RKO (cell line): ENCODE measurements around the gene CMC2.

ENCODE experiments used
- DNase-seq: peaks from one replicate; pipeline ENCODE4 v3.0.0-alpha.2; 2016; ENCODE audit warnings: low spot score

Gene CMC2

DNA sequence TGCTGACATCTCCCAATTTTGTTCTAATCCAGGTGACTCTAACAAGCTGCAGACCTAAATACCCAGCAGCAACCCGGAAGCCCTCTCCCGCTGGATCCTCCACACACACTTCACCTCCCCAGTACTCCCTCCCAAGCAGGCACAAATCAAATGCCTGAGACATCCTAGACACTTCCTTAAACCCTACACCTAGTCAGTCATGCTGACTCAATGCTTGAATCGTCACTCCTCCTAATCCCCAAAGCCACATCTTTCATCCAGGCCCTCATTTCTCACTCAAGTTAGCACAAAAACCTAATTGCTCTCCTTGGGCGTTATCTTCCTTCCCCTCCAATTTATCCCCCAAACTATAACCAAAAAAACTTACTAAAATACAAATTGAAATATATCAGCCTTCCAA is 32.7 kb downstream of the CMC2 start:
- peak; percentile 64 for DNase-seq

DNA sequence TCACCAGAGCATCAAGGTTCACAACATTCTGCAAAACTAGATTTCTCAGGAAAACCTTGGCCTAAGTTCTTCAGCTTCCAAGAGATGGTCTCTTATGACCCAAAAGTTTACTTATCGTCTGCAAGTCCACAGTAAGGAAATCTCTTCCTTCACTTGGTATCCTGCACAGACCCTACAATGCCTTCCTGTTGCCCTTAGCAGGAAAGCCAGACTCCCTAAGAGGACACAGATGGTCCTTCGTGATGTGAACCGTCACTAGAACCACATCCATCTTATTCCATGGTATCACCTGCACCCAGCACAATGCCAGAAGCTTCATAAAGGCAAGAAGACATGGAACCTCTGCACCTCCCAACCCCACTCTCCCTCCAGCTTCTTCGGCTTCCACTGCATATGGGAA is 34.1 kb downstream of the CMC2 start:
- no peak for DNase-seq

DNA sequence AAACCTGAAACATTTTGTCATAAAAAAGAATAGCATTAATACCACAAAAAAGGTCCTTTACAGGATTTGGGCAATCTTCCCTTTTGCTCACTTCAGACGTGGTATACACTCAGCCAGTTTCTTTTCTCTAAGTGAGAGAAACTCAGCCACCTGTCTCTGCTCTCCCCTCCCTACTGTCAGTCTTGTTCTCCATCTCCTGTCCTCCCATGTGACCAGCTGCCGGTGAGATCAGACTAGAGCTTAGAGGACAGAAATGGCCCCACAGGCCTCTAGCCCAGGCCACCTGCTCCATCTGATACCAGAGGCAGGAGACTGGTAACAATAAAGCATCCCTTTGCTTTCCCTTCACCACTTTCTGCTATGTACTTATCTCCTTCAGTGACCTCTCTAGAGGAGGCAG is 34.9 kb downstream of the CMC2 start:
- DNase-seq = no peak

DNA sequence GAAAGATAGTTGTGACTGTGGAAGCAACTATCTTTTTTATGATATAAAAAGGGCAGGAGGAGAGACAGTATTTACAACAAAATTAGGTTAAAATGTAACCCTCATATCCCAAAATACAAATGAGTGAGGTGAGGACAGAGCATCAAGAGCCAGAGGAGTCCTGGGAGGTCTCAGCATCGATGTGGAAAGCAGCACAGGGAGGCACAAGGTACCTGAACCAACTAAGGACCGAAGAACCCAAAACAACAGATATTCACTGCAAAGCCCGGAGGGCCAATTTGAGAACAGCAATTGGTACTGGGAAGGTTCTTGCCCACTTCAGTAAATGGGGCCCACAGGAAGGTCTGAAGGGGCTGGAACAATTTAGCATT is 37.6 kb downstream of the CMC2 start:
- no peak for DNase-seq

DNA sequence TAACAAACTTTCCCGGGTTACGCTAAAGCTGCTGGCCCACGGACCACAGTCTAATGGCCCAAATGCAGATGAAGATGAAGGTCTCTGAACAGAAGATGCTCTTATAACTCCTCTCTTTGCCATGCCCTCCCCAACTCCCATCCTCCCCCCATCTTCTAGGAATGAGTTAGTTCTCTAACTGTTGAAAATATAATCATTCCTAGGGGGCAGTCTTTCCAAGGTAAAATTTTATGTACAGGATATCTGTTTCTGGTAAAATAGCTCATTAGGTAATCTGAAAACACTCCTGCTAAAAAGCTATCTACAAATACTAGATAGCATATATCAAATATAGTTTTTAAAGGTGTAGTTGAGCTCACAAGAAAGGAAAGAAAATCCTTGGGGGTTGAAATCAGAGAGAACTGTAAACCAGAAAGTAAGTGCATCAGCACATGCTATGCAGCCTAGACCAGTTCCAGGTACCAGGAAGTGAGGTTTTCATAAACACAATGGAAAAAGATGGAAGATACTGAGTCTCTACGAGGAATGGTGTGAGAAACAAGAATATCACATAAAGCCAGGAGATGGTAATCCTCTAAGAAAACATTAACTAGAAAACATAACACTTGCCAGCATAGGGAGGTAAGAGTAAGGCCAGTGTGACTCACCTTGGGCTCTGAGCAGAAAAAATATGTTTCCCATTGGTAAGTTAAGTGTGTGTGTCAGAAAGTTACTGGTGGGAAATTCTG is 38.1 kb downstream of the CMC2 start:
- DNase-seq = peak; percentile 13

DNA sequence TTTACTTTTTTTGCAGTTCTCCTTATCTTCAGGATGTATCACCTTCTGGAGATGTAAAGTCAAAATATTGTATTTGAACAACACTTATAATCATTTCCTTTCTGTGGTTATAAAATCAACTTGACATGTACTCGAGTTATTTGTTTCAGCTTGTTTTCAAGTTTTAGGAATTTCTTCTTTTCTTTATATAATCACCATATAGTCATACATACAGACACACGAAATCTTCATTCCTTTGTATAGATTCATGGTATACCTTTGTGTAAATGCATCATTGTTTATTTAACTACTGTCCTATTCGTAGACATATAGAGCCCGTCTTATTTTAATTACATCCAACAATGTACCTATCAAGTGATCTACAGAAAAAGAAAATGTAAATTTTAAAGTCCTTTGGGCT is 40.1 kb downstream of the CMC2 start:
- DNase-seq = no peak

DNA sequence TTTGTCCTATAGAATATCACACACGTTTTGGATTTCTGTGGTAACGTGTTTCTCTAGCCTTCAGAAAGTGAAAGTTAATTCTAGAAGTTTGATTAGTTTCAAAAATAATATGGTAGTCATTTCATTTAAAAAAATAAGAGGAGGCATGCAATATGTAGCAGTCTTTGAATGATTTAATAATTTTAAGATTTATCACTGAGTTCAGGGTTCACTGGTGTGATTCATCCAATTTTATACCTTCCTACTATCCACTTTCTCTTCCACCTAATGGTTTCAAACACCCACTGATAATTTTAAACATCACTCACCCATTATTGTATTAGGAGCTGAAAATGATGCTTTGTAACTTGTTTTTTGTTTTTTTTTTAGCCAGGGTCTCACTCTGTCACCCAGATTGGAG is 42.3 kb downstream of the CMC2 start:
- no peak for DNase-seq

DNA sequence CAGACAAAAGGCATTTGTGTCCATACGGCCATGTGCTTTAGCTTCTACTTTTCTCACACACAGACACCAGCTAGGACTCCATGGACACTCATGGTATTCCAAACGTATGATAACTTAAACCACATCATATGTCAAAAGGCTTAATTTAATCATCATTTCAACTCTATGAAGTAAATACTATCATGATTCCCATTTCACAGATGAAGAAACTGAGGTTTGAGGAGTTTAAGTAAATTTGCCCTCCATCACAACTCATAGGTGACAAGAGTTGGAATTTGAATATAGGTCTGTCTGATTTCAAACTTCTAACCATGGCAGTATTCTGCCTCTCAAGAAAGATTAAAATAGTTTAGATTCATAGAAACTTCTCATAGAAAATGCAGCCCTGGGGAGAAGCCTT is 43.8 kb downstream of the CMC2 start:
- DNase-seq = no peak

DNA sequence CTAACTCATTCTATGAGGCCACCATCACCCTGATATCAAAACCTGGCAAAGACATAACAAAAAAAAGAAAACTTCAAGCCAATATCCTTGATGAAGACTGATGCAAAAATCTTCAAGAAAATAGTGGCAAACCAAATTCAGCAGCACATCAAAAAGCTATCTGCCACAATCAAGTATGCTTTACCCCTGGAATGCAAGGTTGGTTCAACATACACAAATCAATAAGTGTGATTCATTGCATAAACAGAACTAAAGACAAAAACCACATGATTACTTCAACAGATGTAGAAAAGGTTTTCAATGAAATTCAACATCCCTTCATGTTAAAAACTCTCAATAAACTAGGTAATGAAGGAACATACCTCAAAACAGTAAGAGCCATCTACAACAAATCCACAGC is 48.4 kb downstream of the CMC2 start:
- no peak for DNase-seq

DNA sequence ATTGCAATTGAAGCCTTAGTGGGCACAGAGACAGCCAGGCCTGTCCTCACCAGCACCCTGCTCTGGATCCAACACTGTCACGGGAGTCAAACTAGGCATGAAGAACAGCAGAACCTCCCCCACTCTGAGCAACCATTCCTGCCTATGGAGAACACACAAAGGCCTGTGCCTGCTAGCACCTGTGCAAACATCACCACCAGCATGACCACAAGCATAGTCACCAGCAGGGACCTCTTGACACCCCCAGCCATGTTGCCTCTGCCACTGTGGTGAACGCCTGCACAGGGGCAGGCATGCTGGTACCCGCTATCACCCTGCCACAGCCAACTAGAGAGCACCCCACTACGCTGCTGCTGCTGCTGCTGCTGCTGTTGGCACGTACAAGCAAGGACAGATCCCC is 51.7 kb downstream of the CMC2 start:
- no peak for DNase-seq

DNA sequence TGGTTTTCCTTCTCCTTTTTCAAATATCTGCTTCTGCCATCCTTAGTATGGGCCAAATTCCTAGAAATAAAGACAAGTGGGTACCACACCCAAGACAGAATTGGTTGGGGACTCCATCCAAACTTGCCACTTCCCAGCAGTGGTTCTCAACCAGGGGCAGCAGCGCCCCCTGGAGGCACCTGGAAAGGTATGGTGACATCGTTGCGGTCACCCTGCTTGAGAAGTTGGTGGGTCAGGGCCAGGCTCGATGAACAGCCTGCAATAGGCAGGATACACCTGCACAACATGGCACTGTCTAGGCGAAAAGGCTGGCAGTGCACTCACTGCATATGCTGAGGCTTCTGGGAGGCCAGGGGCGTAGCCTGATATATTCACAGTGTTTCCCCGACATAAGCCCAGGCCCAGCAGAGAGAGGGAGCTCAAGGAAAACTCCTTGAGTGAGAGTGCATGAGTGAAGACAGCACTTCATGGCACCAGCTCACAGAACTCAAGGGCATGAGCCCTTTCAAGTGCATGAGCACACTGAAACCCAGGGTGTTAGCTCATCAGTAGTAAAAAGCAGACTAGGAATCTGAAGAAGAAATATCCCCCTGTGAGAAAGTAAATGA is 57.7 kb downstream of the CMC2 start:
- DNase-seq = no peak

DNA sequence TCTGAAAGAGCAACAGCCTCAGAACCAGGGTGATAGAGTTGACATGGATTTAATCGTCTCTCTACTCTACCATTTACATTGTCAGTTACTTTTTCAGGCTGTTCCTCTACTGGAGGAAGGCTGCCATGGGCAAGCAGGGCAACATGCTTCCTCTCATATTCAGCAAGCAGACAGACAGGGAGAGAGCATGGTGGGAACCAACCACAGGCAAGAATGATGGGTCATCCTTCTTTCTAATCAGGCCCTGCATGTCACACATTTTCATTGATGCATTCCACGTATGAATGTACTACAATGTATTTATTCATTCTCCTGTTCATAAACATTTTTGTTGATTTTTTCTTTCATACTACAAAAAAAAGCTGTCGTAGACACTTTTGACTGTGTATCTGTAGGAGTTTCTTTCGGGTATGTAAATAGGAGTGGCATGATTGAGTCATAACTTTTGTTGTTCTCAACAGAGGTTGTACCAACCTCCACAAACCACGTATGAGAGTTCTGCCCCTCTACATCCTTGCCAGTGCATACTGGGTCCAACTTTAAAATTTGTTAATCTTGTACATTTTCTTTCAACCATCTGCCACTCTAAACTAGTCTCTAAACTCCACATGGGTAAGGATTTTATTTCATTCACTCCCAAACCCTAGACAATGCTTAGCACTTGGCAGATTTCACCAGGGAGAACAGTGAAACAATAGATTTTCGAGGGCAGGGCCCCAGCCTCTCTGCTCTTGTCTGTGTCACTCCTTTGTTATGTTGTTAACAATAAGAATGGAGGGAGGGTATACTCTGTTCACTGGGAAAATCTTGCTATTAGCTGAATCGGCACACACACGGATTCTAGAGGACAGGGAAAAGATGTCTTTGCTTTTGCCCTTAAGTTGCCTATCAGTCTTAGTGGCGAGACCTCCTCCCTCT is 58.7 kb downstream of the CMC2 start:
- no peak for DNase-seq

DNA sequence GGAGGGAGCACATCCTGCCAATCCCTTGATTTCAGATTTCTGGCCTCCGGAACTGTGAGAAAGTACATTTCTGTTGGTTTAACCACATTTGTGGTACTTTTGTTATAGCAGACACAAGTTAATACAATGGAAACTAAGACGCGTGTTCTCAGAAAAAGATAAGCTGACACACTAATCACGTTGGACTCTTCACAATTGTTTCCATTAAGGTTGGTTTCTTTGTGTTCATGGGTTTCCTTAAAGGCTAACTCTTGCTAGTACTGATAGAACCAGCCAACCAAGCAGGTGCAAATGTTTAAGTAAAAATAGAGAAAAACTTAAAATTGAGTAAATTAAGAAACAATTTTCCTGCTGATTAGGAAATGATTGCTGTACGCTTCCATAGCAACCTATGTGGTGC is 59.4 kb downstream of the CMC2 start:
- no peak for DNase-seq

DNA sequence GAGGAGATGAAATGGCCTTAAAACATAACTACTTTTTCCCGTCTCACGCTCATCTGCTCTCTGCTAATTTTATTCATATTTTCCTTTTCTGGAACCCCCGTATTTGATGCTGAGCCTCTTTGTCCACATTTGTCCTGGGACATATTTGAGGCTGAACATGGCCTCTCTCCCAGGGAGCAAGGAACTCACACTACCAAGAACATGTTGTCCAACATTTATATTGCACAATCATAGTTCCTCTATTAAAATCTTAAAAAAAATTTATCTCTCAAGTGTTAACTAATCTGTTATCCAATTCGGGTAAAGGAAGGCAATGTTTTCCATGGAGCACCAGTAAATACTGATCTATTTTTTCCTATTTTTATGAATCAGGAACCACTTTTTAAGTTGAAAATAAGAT is 60.2 kb downstream of the CMC2 start:
- DNase-seq = no peak

DNA sequence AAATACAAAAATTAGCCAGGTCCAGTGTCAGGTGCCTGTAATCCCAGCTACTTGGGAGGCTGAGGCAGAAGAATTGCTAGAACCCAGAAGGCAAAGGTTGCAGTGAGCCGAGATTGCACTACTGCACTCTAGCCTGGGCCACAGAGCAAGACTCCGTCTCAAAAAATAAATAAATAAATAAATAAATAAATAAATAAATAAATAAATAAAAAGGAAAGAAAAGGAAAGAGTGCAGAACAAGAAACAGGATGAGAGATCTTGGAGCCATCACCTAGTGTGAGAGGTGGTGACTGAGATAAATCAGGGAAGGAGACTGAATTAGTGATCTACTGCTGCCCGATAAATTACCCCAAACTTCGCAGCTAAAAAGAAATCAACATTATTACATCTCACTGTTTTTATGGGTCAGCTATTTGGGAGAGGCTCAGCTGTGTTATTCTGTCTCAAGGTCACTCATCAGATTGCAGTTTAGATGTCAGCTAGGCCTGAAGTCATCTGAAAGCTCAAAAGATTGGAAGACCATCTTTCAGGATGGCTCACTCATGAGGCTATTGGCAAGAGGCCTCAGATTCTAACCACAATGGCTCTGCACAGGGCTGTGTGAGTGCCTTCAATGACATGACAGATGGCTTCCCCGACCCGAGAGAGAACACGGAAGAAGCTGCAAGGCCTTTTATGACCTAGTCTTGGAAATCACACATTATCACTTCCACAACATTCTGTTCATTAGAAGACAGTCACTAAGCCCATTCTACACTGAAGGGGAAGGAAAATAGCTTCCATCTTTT is 66.4 kb downstream of the CMC2 start:
- DNase-seq = no peak

DNA sequence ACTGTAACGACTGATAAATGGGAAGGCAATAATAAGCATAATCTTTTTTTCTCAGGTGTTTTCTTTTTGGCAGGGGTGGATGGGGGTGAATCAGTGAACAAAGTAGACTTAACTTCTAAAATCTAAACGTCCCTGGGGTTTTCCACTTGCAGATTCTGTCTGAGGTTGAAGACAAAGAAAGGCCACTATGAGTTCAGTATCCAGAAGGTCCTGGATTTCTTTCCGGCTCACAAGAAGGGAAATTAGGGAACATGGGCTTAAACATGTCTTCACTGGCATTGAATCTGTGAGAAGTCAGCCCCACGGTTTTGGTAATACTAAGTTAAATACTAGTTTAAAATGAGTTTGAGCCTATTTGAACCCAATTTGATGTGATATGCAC is 67.8 kb downstream of the CMC2 start:
- DNase-seq = no peak

DNA sequence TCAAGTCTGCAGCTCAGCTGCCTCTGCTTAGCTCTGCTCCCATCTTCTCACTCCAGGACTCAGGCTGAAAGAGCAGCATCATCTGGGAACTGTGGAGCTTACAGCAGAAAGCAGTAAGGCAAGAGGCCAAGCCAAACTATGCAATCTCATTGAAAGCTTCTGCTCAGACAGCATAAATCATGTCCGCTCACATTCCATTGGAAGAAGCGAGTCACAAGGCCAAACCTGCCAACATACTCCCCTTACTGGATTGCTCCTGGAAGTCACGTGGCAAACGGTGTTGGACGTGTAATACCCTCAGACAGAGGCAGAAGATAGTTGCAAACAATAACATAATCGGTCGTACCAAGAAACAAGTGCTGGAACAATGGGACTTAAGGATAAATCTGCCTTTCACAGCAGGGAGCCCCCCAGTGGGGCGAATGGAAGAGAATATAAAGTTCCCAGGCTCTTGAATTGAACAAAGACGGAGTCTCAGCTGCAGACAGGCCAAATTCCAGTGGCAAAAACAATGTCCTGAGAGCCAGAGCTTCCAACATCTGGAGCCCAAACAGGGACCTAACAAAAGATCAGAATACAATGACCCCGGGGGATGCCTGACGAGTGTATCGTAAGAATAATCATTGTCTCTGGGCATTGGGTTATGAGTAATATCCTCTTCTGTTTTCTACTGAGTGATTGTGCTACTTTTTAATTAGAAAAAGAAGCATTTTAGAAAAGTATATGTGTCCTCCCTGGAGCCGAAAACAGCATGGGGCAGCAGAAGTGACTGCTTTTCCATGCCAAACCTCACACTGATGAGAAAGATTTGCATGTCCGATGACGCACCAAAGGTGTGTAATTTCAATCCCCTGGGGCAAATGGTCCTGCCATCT is 68.4 kb downstream of the CMC2 start:
- peak; percentile 46 for DNase-seq

DNA sequence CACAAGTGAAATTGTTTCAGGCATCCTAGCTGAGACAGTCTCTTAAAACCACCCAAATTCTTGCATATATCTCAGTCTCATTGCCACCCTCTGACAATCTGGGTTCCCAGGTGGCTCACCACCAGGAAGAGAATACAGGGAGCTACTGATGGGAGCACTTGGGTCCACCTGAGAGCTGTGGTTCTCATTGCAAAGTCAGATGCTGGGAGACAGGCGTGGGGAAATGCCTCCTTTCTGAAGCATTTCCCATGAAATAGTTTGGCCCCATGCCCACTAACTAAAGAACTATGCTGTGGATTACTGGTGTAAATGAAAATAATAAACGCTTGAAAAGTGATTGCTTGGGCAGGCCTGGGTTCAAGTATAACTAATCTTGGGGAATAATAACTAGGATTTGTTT is 70.3 kb downstream of the CMC2 start:
- DNase-seq = no peak

DNA sequence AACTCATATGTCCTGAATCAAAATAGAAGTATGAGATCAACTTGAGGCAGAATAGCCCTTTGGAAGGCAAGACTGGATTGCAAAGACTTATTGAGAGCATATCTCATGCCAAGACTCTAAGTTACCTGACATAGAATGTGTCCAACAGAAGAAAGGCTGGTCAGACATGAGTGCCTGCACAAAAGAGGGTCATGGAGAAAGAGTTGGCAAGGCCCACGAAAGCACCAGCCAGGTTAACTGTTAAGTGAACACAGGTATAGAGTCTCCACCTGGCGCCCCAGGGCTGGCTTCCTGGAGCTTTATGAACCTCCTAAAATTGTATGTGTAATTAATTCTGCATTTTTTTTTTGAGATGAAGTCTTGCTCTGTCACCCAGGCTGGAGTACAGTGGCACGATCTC is 71.0 kb downstream of the CMC2 start:
- DNase-seq = no peak

DNA sequence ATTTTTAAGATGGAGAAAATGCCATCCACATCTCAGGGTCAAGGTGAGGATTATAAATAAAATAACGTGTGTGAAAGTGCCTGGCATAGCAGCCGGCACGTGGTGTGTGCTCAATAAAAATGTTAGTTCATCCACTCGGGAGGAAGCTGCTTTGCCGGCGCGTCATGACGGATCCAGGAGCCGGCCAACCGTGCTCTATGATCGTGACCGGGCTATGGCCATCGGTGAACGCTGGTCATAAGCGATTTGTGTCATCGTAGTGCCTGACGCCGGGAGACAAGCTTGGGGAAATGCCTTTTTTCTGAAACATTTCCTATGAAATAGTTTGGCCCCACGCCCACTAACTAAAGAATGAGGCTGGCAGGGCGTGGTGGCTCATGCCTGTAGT is 74.0 kb downstream of the CMC2 start:
- DNase-seq = peak; percentile 72
